Measurements from ENCODE around the gene MAPK8IP3.
A peak's percentile ranks its signal among the peaks of the same experiment; 100 is the strongest.

Gene MAPK8IP3

DNA sequence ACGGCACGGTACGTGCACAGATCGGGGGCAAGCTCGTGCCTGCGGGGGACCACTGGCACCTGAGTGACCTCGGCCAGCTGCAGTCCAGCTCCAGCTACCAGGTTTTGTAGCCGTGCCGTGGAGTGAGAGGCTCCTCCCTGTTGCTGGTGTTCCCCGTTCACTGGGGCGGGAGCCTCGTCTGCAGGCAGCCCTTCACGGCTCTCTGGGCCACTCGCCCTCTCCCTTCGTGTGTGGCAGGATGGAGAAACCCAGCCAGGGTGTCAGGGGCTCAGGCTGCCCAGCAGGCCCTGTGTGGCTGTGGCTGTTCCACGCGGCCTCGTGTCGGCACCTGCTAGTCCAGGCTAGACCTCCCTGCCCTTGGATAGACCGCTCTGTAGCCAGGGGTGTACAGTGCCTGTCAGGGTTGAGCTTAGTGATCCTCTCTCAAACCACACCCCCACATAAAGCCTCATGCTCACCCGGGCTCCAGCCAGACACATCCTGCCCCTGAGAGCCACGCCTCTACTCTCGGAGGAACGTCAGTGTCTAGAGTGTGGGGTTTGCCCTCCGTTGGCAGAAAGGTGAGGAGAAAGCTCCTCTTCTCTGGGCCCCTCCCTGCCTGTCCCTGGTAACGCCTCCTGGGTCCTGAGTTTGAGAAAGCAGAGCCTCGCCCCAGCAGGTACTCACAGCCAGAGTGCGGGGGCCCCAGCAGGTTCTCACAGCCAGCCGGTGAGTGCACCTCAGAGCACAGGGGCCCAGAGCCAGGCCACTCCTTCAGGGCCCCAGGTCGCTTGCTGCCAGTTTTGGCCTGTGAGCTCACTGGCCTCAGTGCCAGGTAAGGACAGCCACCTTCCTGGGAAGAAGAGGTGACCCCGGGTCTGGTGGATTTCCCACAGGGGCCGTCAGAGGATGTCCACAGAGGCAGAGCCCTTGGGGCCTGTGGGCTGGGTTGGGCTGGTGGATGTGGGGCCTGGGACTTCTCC, 37.7 kb downstream of the MAPK8IP3 start:
- peaks cover 1 to 7% of the 10 kb centered on the region in 2 donors for H3K4me1 Mint-ChIP-seq (ENCODE audit: low read depth in 2 of 2)
- no peaks in the 10 kb centered on the region for H3K9me3 Mint-ChIP-seq
- ATAC-seq (replicated peaks) = no peak
- no peak for DNase-seq
- H3K27me3 Mint-ChIP-seq = no peaks in the 10 kb centered on the region
- peaks cover 36% of the 10 kb centered on the region for H3K36me3 Mint-ChIP-seq (ENCODE audit: insufficient read depth)
- H3K4me3 Mint-ChIP-seq = no peak overlapping the region
- H3K27ac Mint-ChIP-seq = no peak overlapping the region

DNA sequence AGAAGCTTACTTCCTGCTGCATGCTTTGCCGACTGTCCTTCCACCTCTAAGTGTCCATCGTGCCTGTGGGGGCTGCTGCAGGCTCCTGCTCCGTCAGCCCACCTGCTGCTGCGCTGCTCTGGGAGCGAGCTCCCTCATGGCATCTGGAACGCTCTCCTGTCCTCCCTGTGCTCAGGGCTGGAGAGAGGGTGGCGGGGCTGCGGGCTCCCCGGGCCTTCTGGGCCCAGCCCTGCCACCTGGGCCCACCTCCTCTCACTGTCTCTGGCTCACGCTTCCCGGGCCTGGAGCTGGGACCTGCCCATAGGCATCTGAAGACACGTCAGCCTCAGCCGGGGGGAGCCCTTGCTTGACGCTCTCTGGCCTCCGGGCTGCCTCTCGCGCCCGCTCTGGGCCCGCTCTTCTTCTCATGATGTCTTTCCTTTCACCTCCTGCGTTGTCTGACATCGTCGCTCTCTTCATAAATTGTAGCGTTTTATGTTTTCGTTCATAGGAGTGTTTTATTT, 38.4 kb downstream of the MAPK8IP3 start:
- no peaks in the 10 kb centered on the region for H3K27me3 Mint-ChIP-seq
- peaks cover 36% of the 10 kb centered on the region for H3K36me3 Mint-ChIP-seq (ENCODE audit: insufficient read depth)
- ATAC-seq (replicated peaks) (no peak), DNase-seq (no peak)
- H3K9me3 Mint-ChIP-seq = no peaks in the 10 kb centered on the region
- H3K27ac Mint-ChIP-seq = peak overlapping the region in 1 of 2 donors; percentile 51
- H3K4me1 Mint-ChIP-seq (ENCODE audit: low read depth in 2 of 2) = peaks cover 1 to 7% of the 10 kb centered on the region in 2 donors
- no peak overlapping the region for H3K4me3 Mint-ChIP-seq

DNA sequence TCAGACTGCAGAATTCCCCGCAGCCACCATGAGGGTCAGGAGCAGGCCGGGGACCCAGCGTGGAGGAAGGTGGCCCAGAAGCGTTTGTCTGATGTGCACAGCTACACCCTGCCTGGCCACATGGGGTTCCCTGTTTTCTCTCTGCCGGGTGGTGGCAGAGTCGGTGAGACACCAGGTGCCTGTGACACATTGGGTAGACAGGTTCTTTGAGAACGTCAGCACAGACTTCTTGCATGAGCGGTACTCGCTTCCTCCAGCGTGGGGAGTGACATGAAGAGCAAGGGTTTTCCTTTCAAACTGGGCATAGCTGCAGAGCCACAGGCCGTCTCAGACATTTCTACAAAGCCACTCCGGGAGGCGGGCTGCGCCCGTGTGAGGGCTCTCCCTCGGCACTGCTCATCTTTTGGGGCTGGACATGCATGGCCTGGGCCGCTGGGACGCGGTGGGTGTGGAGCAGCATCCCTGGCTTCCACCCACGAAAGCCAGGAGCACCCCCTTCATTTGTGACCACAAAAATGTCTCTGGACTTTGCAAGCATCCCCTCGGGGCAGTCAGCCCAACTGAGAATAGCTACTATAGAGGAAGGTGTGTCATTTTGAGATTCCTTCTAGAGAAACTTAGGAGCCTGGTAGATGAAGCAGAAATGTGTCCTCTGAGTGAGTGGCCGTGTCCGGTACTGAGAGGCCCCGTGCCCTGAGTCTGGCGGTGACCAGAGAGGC, 39.3 kb downstream of the MAPK8IP3 start:
- Mint-ChIP-seq H3K9me3 (no peaks in the 10 kb centered on the region), H3K27ac (peak overlapping the region in 1 of 2 donors; percentile 51), H3K4me1 (ENCODE audit: low read depth in 2 of 2) (peaks cover 1 to 7% of the 10 kb centered on the region in 2 donors), H3K27me3 (no peaks in the 10 kb centered on the region), H3K36me3 (ENCODE audit: insufficient read depth) (peaks cover 40% of the 10 kb centered on the region), H3K4me3 (no peak overlapping the region)
- DNase-seq (no peak), ATAC-seq (replicated peaks) (no peak)

DNA sequence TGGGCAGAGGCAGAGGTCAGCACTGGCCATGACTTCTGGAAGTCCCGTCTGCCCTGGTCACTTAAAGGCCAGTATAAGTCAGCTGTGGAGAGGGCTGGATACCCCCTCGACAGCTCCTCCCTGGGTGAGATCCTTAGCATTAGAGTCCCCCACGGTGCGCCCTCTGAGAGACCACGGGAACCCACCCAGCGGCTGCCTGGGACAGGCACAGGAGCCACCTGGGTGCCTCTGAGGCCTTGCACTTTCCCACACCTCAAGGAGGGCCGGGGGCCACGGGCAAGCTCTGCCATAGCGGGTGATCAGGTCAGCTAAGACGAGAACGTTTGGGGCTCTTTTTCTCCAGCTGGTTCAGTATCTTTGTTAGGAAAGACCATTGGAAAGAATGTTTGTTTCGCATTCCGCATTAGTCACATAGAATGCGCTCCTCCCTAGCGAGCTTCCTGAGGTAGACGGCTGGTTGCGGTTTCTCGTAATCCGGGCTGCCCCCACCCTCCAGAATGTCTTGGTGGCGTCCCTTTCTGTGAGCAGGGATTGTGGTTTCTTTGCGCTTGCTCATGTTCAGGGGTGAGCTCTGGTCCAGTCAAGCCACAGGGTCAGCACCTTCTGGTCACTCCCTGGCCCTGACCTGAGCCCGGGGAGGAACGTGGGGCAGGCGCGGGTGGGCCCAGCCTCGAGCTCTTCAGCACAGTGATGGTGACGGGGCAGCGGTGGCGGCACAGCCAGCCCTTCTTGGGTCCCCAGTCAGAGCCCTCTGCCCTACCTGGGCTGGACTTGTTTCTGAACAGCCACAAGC, 40.1 kb downstream of the MAPK8IP3 start:
- H3K4me1 Mint-ChIP-seq (ENCODE audit: low read depth in 2 of 2) = peaks cover 1 to 7% of the 10 kb centered on the region in 2 donors
- H3K4me3 Mint-ChIP-seq = no peak overlapping the region
- no peak for DNase-seq
- peaks cover 42% of the 10 kb centered on the region for H3K36me3 Mint-ChIP-seq (ENCODE audit: insufficient read depth)
- no peaks in the 10 kb centered on the region for H3K27me3 Mint-ChIP-seq
- no peak overlapping the region for H3K27ac Mint-ChIP-seq
- ATAC-seq (replicated peaks) = no peak
- H3K9me3 Mint-ChIP-seq = no peaks in the 10 kb centered on the region

DNA sequence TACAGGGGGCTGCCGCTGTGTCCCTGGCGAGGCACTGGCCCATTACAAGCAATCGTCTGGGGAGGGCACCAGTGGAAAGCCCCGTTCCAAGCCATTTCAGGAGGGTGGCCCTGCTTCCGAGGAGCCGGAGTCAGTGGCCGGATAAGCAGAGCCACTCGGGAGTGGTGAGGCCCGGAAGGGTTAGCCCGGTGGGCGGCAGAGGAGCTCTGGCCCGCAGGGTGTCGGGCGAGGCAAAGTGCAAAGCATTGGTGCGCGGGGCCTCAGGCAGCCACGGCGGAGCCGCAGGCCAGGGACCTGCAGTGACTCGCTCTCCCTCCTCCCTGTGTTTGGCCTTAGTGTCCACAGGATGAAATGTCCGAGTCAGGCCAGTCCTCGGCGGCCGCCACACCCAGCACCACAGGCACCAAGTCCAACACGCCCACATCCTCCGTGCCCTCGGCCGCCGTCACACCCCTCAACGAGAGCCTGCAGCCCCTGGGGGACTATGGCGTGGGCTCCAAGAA, 40.7 kb downstream of the MAPK8IP3 start:
- H3K4me1 Mint-ChIP-seq (ENCODE audit: low read depth in 2 of 2) = peaks cover 1 to 7% of the 10 kb centered on the region in 2 donors
- no peak overlapping the region for H3K4me3 Mint-ChIP-seq
- no peaks in the 10 kb centered on the region for H3K9me3 Mint-ChIP-seq
- DNase-seq (no peak), ATAC-seq (replicated peaks) (no peak)
- H3K36me3 Mint-ChIP-seq (ENCODE audit: insufficient read depth) = peaks cover 41% of the 10 kb centered on the region
- H3K27me3 Mint-ChIP-seq = no peaks in the 10 kb centered on the region
- H3K27ac Mint-ChIP-seq = no peak overlapping the region

DNA sequence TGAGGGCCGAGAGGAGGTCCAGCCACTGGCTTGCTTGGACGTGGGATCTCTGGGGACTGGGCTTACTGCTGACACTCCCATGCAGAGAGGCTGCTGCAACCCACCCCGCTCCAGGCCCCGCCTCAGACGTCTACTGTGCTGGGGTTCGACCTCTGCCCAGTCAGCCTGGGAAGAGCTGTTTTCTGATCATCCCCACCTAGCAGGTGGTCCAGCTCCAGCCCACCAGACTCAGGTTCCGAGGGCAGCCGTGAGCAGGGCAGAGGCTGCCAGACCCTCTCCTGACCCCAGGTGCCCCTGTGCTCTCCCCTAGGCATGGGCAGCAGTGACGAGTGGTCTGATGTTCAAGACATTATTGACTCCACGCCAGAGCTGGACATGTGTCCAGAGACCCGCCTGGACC, 41.9 kb downstream of the MAPK8IP3 start:
- no peak overlapping the region for H3K27ac Mint-ChIP-seq
- H3K4me1 Mint-ChIP-seq (ENCODE audit: low read depth in 2 of 2) = peaks cover 4 to 7% of the 10 kb centered on the region in 2 donors
- ATAC-seq (replicated peaks) (no peak), DNase-seq (no peak)
- peaks cover 46% of the 10 kb centered on the region for H3K36me3 Mint-ChIP-seq (ENCODE audit: insufficient read depth)
- H3K27me3 Mint-ChIP-seq = no peaks in the 10 kb centered on the region
- H3K4me3 Mint-ChIP-seq = no peak overlapping the region
- no peaks in the 10 kb centered on the region for H3K9me3 Mint-ChIP-seq

DNA sequence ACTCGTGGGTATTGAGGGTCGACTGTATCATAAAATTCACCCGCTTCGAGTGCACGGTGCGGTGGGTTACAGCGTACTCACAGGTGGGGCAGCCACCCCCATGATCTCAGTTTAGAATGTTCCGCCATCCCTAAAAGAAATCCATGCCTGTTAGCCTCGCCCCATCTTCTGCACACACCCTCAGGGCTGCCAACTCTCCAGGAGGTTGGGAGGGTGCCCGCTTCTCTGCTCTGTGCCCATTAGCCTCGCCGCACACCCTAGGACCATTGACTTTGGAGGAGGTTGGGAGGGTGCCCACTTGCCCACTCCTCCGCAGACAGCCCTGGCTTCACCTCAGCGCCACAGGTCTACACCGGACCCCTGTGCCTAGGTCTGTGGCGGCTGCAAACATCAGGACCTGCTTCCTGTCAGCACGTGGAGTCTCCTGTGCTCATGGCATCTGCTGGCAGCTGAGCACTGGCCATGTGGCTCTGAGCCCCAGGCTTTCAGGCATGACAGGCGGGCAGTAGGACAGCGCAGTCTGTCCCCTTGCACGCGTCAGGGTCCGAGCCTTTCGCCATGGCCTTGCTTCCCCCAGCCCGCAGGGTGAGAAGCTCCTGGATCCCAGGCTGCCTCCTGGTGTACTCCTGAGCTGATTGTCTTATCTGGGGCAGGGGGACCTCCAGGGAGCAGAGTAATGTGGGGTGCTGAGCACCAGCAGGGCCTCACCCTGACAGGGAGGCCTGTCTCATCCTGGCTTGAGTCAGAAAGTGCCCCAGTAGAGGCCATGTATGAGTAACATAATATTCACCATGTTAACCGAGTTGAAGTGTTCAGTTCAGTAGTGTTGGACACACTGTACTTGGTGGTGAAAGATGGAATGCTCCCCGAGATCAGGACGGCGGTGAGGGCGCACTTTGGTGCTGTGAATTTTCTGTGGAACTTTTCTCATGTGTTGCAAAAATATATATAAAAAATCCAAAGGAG, 43.4 kb downstream of the MAPK8IP3 start:
- DNase-seq (no peak), ATAC-seq (replicated peaks) (no peak)
- H3K36me3 Mint-ChIP-seq (ENCODE audit: insufficient read depth) = peaks cover 50% of the 10 kb centered on the region
- no peaks in the 10 kb centered on the region for H3K27me3 Mint-ChIP-seq
- no peak overlapping the region for H3K27ac Mint-ChIP-seq
- H3K4me1 Mint-ChIP-seq (ENCODE audit: low read depth in 2 of 2) = peaks cover 4 to 6% of the 10 kb centered on the region in 2 donors
- H3K4me3 Mint-ChIP-seq = no peak overlapping the region
- H3K9me3 Mint-ChIP-seq = no peaks in the 10 kb centered on the region

DNA sequence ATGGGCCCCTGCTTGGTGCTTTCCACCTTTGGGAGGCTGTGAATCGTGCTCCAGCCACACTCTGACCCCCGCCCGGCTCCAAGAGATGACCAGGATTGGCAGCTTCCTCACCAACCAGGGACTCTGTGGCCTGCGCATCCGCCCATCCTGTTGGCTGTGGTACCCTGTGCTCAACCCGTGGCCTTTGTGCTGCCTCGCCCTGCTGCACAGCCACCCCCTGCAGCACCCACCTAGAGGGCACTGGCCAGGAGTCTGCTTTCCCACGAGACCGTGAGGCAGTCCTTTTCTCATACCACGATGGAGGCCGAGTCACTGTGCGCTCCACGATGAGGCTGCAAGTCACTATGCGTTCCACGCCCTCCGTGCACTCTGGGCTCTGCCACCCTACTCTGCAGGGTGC, 46.0 kb downstream of the MAPK8IP3 start:
- ATAC-seq (replicated peaks) (no peak), DNase-seq (no peak)
- Mint-ChIP-seq H3K27me3 (no peaks in the 10 kb centered on the region), H3K36me3 (ENCODE audit: insufficient read depth) (peaks cover 48% of the 10 kb centered on the region), H3K4me3 (no peak overlapping the region), H3K27ac (no peak overlapping the region), H3K9me3 (no peaks in the 10 kb centered on the region), H3K4me1 (ENCODE audit: low read depth in 2 of 2) (peaks cover 4 to 5% of the 10 kb centered on the region in 2 donors)

DNA sequence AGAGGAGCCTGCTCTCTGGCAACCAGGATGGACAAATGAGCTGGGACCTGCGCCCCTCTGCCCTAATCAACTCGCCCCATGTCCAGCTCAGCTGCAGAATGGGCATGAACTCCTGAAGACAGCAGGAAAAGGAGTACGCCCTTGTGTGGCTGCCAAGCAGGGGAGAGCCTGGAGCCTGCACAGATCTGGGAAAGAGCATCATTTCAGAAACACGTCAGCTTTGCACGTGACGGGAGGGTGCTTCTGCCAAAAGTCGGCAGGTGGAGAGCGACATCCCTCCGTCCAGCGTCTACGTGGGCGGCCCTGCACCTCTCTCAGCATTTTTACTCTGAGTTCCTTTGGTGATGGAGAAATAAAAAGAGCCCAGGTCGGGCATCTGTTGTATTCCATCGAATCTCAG, 46.9 kb downstream of the MAPK8IP3 start:
- Mint-ChIP-seq H3K9me3 (no peaks in the 10 kb centered on the region), H3K4me1 (ENCODE audit: low read depth in 2 of 2) (peaks cover 13% of the 10 kb centered on the region in 2 donors), H3K36me3 (ENCODE audit: insufficient read depth) (peaks cover 48% of the 10 kb centered on the region), H3K27me3 (no peaks in the 10 kb centered on the region), H3K4me3 (no peak overlapping the region), H3K27ac (no peak overlapping the region)
- ATAC-seq (replicated peaks) (no peak), DNase-seq (no peak)

DNA sequence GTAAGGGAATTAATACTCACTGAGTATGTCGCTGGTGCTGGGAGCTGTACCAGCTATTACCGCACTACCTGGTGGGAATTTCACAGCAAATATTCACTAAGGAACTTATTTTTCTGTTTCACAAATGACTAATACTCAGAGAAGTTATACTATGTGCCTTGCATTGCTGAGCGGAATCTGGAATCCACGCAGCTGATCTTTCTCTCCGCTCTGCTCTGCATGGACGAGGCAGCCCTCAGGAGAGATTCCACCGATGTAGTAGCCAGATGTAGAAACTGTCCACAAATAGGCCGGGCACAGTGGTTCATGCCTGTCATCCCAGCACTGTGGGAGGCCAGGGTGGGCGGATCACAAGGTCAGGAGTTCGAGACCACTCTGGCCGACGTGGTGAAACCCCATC, 48.2 kb downstream of the MAPK8IP3 start:
- Mint-ChIP-seq H3K27ac (no peak overlapping the region), H3K4me1 (ENCODE audit: low read depth in 2 of 2) (peaks cover 13% of the 10 kb centered on the region in 2 donors), H3K4me3 (no peak overlapping the region), H3K36me3 (ENCODE audit: insufficient read depth) (peaks cover 50% of the 10 kb centered on the region), H3K9me3 (no peaks in the 10 kb centered on the region), H3K27me3 (no peaks in the 10 kb centered on the region)
- no peak for ATAC-seq (replicated peaks)
- no peak for DNase-seq

DNA sequence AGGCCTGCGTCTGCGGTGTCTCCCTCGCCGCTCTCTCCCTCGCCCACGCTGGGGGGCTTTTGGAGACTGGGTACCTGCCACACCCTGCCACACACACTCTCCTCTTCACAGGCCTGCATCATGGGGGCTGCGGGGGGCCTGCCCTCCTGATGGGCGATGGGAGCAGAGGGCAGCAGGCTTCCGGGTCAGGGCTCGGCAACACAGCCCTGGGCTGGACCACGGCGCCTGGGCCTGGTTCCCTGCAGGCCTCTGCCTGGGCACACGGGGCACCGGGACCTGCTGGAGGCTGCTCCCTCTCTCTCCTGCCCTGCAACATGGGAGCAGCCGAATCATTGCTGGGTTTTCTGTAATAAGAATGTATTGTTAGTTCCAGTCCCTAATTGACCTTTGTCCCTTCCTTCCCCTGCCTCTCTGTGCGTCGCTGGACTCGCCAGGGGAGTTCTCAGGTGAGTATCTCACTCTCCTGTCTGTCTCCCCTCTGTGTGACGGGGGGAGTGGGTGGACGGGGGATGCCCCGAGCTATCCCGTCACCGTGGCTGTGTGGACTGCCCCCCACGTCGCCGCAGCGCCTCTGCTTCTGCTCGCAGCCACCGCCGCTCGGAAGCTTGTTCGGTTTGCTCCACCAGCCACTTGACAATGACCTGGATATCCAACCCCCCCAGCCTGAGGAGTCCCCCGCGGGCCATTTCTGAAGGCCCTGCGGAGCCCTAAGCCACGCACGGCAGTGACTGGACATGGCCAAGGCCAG, 51.9 kb downstream of the MAPK8IP3 start:
- Mint-ChIP-seq H3K9me3 (no peaks in the 10 kb centered on the region), H3K27ac (peak overlapping the region; percentile 49 to 78), H3K4me1 (ENCODE audit: low read depth in 2 of 2) (peaks cover 10 to 13% of the 10 kb centered on the region in 2 donors), H3K27me3 (no peaks in the 10 kb centered on the region), H3K36me3 (ENCODE audit: insufficient read depth) (peaks cover 47% of the 10 kb centered on the region), H3K4me3 (peak overlapping the region in 1 of 2 donors; percentile 27)
- ATAC-seq (replicated peaks) = no peak
- DNase-seq = no peak
